Measurements from ENCODE around the gene DYDC2.

Gene DYDC2

GRCh38 chr10:80350251-80350650, 6.3 kb upstream of the DYDC2 start:
- TF ChIP-seq CSRNP3 (CRISPR knock-in tag; IDR thresholded peaks at IDR 0.05) (no peak), ZNF565 (CRISPR knock-in tag; conservative IDR thresholded peaks at IDR 0.05; ENCODE audit: low read depth) (no peak), TOX (CRISPR knock-in tag; IDR thresholded peaks at IDR 0.05; ENCODE audit: borderline replicate concordance) (no peak), BACH2 (CRISPR knock-in tag; IDR thresholded peaks at IDR 0.05; ENCODE audit: borderline replicate concordance) (no peak), CSDC2 (CRISPR knock-in tag; IDR thresholded peaks at IDR 0.05) (no peak), SNAI2 (CRISPR knock-in tag; IDR thresholded peaks at IDR 0.05) (no peak), GLIS3 (CRISPR knock-in tag; IDR thresholded peaks at IDR 0.05) (no peak), PATZ1 (CRISPR knock-in tag; IDR thresholded peaks at IDR 0.05; ENCODE audit: borderline replicate concordance) (no peak), TCF4 (CRISPR knock-in tag; IDR thresholded peaks at IDR 0.05; ENCODE audit: borderline replicate concordance) (no peak), PPARA (CRISPR knock-in tag; IDR thresholded peaks at IDR 0.05; ENCODE audit: borderline replicate concordance) (no peak)
- TF ChIP-seq, protein P1, sequence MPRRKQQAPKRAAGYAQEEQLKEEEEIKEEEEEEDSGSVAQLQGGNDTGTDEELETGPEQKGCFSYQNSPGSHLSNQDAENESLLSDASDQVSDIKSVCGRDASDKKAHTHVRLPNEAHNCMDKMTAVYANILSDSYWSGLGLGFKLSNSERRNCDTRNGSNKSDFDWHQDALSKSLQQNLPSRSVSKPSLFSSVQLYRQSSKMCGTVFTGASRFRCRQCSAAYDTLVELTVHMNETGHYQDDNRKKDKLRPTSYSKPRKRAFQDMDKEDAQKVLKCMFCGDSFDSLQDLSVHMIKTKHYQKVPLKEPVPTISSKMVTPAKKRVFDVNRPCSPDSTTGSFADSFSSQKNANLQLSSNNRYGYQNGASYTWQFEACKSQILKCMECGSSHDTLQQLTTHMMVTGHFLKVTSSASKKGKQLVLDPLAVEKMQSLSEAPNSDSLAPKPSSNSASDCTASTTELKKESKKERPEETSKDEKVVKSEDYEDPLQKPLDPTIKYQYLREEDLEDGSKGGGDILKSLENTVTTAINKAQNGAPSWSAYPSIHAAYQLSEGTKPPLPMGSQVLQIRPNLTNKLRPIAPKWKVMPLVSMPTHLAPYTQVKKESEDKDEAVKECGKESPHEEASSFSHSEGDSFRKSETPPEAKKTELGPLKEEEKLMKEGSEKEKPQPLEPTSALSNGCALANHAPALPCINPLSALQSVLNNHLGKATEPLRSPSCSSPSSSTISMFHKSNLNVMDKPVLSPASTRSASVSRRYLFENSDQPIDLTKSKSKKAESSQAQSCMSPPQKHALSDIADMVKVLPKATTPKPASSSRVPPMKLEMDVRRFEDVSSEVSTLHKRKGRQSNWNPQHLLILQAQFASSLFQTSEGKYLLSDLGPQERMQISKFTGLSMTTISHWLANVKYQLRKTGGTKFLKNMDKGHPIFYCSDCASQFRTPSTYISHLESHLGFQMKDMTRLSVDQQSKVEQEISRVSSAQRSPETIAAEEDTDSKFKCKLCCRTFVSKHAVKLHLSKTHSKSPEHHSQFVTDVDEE (CRISPR knock-in tag; IDR thresholded peaks at IDR 0.05), result no peak
- ATAC-seq, result no peak

- TF ChIP-seq OSR1 (CRISPR knock-in tag; IDR thresholded peaks at IDR 0.05), result no peak
- ATAC-seq, result no peak
Measured at GRCh38 chr10:80351220-80351619, 5.4 kb upstream of the DYDC2 start.

DNA sequence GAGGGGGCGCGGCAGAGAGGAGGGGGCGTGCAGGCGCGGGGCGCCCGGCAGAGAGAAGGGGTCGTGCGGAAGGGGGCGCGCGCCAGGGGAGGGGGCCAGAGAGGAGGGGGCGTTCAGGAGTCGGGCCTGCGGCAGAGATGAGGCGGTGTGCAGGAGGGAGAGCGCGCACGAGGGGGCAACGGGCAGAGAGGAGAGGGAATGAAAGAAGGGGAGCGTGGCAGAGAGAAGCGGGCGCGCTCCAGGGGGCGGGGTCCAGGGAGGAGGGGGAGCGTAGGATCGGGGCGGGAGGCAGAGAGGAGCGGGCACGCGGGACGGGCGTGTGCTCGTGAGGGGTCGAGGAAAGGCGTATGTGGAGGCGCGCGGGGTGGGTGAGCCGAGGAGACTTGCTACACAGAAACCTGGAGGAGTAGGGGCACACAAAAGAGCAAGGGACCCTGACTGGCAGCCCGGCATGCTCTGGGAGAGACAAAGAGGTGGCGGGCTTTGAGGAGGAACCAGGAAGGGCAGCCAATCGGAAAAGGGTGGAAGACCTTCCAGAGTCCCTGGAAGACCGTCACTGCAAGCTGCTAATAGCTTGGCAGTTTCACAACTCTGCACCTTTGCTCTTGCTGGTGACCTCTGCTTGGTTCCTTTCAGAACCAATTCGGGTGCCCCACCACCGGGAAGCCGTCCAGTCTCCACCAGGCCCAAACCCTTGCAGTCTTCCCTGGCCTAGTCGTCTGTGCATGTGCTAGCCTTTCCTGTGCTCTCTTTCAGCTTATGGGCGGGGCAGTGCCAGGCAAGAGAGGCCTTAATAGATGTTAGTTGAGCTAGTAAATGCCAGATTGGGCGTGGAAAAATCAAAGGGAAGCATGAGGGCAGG, 639 bp downstream of the DYDC2 start:
- peak; percentile 55 for ATAC-seq
- TF ChIP-seq CSDC2 (CRISPR knock-in tag; IDR thresholded peaks at IDR 0.05), result no peak
- TF ChIP-seq OSR1 (CRISPR knock-in tag; IDR thresholded peaks at IDR 0.05), result no peak
- TF ChIP-seq, protein P2, sequence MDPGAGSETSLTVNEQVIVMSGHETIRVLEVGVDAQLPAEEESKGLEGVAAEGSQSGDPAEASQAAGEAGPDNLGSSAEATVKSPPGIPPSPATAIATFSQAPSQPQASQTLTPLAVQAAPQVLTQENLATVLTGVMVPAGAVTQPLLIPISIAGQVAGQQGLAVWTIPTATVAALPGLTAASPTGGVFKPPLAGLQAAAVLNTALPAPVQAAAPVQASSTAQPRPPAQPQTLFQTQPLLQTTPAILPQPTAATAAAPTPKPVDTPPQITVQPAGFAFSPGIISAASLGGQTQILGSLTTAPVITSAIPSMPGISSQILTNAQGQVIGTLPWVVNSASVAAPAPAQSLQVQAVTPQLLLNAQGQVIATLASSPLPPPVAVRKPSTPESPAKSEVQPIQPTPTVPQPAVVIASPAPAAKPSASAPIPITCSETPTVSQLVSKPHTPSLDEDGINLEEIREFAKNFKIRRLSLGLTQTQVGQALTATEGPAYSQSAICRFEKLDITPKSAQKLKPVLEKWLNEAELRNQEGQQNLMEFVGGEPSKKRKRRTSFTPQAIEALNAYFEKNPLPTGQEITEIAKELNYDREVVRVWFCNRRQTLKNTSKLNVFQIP (CRISPR knock-in tag; IDR thresholded peaks at IDR 0.05; ENCODE audit: borderline replicate concordance, low read depth), result no peak
- TF ChIP-seq, protein P3, sequence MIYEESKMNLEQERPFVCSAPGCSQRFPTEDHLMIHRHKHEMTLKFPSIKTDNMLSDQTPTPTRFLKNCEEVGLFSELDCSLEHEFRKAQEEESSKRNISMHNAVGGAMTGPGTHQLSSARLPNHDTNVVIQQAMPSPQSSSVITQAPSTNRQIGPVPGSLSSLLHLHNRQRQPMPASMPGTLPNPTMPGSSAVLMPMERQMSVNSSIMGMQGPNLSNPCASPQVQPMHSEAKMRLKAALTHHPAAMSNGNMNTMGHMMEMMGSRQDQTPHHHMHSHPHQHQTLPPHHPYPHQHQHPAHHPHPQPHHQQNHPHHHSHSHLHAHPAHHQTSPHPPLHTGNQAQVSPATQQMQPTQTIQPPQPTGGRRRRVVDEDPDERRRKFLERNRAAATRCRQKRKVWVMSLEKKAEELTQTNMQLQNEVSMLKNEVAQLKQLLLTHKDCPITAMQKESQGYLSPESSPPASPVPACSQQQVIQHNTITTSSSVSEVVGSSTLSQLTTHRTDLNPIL (CRISPR knock-in tag; IDR thresholded peaks at IDR 0.05; ENCODE audit: low read depth), result no peak
- no peak for TF ChIP-seq CSRNP3 (CRISPR knock-in tag; IDR thresholded peaks at IDR 0.05)
- TF ChIP-seq ISL1 (CRISPR knock-in tag; IDR thresholded peaks at IDR 0.05), result no peak
- TF ChIP-seq ESRRG (CRISPR knock-in tag; IDR thresholded peaks at IDR 0.05), result no peak
- no peak for TF ChIP-seq ZNF70 (CRISPR knock-in tag; IDR thresholded peaks at IDR 0.05)
- TF ChIP-seq ZNF8 (CRISPR knock-in tag; IDR thresholded peaks at IDR 0.05), result no peak
- TF ChIP-seq ARNTL (CRISPR knock-in tag; IDR thresholded peaks at IDR 0.05; ENCODE audit: borderline replicate concordance, low read depth), result no peak
- no peak for TF ChIP-seq ZC3H10 (CRISPR knock-in tag; IDR thresholded peaks at IDR 0.05)
- no peak for TF ChIP-seq TCF4 (CRISPR knock-in tag; IDR thresholded peaks at IDR 0.05; ENCODE audit: borderline replicate concordance)
- no peak for TF ChIP-seq SNAI2 (CRISPR knock-in tag; IDR thresholded peaks at IDR 0.05)
- TF ChIP-seq GLIS3 (CRISPR knock-in tag; IDR thresholded peaks at IDR 0.05), result no peak
- TF ChIP-seq TOX (CRISPR knock-in tag; IDR thresholded peaks at IDR 0.05; ENCODE audit: borderline replicate concordance), result no peak
- no peak for TF ChIP-seq ZFP30 (CRISPR knock-in tag; IDR thresholded peaks at IDR 0.05)
- TF ChIP-seq PPARA (CRISPR knock-in tag; IDR thresholded peaks at IDR 0.05; ENCODE audit: borderline replicate concordance), result no peak
- TF ChIP-seq ZFP3 (CRISPR knock-in tag; IDR thresholded peaks at IDR 0.05), result no peak
- TF ChIP-seq PATZ1 (CRISPR knock-in tag; IDR thresholded peaks at IDR 0.05; ENCODE audit: borderline replicate concordance), result no peak
